Endothelial cell of umbilical vein (primary cell): ENCODE data around the gene TPSB2. TPM values are rescaled to one million over a fixed set of nuclear protein-coding genes. Genes with fewer than 3 reads are reported as not detected.
"Not testable (repeated sequence)": the region's sequence is repeated elsewhere in the genome, so short reads cannot be mapped to it uniquely, and the experiment has no call there.

Source experiments
- BruUV-seq: library from RNA; stranded (reverse); fragments of 400-500 nt; replicated peaks from 2 replicates; lab custom pipeline; 2021; lab: Mats Ljungman, UMichigan
- CTCF ChIA-PET: fragments of 300-600, 350-600 bp; sonication (Branson Sonifier 250); formaldehyde crosslinking; loops from one replicate; lab custom pipeline; 2021; ENCODE audit warnings: antibody characterized with exemption, inconsistent platforms; lab: Charles Lee
- POLR2A ChIA-PET: fragments of 300-600, 350-600 bp; sonication (Branson Sonifier 250); formaldehyde crosslinking; loops from one replicate; lab custom pipeline; 2021; ENCODE audit warnings: antibody characterized with exemption, inconsistent platforms; lab: Charles Lee
- DNase-seq: peaks from one replicate; pipeline ENCODE4 v3.0.0-alpha.2; 2011; ENCODE audit warnings: low read depth, low spot score
- FAIRE-seq: peaks from 2 replicates; lab custom pipeline; 2011; peaks lifted over from hg19 to GRCh38; lab: Jason Lieb, UNC
- H2AFZ ChIP-seq: 2 replicates; pipeline ENCODE4 v1.6.0; 2012; ENCODE audit warnings: low read depth, low read length, control low read depth, inconsistent platforms
- H3K27ac ChIP-seq: 2 replicates; pipeline ENCODE4 v1.5.1; 2011; ENCODE audit warnings: low read depth, mild to moderate bottlenecking, control low read depth, low read length, moderate library complexity; ENCODE audit not compliant: insufficient read depth
- H3K27me3 ChIP-seq, 2 experiments: 2 replicates each; pipeline versions ENCODE4 v1.6.0 to v1.6.1; 2011; ENCODE audit warnings: low read length in 2 of 2, mixed read lengths in 1 of 2; ENCODE audit not compliant: control insufficient read depth in 2 of 2, insufficient read depth in 2 of 2
- H3K36me3 ChIP-seq, 2 experiments: 2 replicates in 1 of 2; 3 replicates in 1 of 2; pipeline ENCODE4 v1.5.1; 2011; ENCODE audit warnings: low read length in 2 of 2, mild to moderate bottlenecking in 1 of 2, moderate library complexity in 1 of 2; ENCODE audit not compliant: control insufficient read depth in 2 of 2, insufficient read depth in 2 of 2; ENCODE audit errors: extremely low read depth in 1 of 2
- H3K4me1 ChIP-seq: 3 replicates; pipeline ENCODE4 v1.5.1; 2011; ENCODE audit warnings: mild to moderate bottlenecking, low read length; ENCODE audit not compliant: control insufficient read depth, insufficient read depth; ENCODE audit errors: extremely low read depth
- H3K4me2 ChIP-seq: 2 replicates; pipeline ENCODE4 v1.6.1; 2011; ENCODE audit warnings: low read length, control low read depth, mixed read lengths; ENCODE audit not compliant: insufficient read depth
- H3K4me3 ChIP-seq, 3 experiments: fragments of 200-600 bp in 1 of 3; sonication (generic), shearing (Covaris generic) in 1 of 3; replicated peaks in 1 of 3; 2 replicates each; pipeline ENCODE4 v1.5.1; 2011 to 2016; ENCODE audit warnings: control low read depth in 3 of 3, low read length in 3 of 3, mild to moderate bottlenecking in 2 of 3, inconsistent platforms in 1 of 3, low read depth in 1 of 3, moderate library complexity in 1 of 3; ENCODE audit not compliant: insufficient read depth in 1 of 3
- H3K79me2 ChIP-seq: 2 replicates; pipeline ENCODE4 v1.6.0; 2012; ENCODE audit warnings: low read length, inconsistent platforms; ENCODE audit not compliant: control insufficient read depth, insufficient read depth
- H3K9ac ChIP-seq: replicated peaks from 2 replicates; pipeline ENCODE3; 2011; ENCODE audit warnings: low read length, control low read depth; ENCODE audit not compliant: insufficient read depth; ENCODE audit errors: extremely low read depth
- H3K9me1 ChIP-seq: replicated peaks from 3 replicates; pipeline ENCODE4 v1.6.0; 2011; ENCODE audit warnings: mild to moderate bottlenecking, low read length; ENCODE audit not compliant: control insufficient read depth, insufficient read depth; ENCODE audit errors: extremely low read depth
- H3K9me3 ChIP-seq: replicated peaks from 2 replicates; pipeline ENCODE4 v1.5.1; 2012; ENCODE audit warnings: low read length, inconsistent platforms; ENCODE audit not compliant: control insufficient read depth, insufficient read depth
- H4K20me1 ChIP-seq: replicated peaks from 2 replicates; pipeline ENCODE3; 2011; ENCODE audit warnings: mild to moderate bottlenecking, low read length; ENCODE audit not compliant: control insufficient read depth, insufficient read depth; ENCODE audit errors: extremely low read depth
- EZH2 ChIP-seq: IDR thresholded peaks from 2 replicates; pipeline ENCODE4 v1.6.1; 2012; ENCODE audit warnings: borderline replicate concordance, low read depth, mild to moderate bottlenecking, moderate library complexity, low read length, inconsistent platforms; ENCODE audit not compliant: severe bottlenecking
- FOS ChIP-seq: IDR thresholded peaks from 2 replicates; pipeline ENCODE4 v1.6.1; 2011; ENCODE audit warnings: mild to moderate bottlenecking, low read length, moderate library complexity, borderline replicate concordance; ENCODE audit not compliant: insufficient read depth
- GATA2 ChIP-seq: IDR thresholded peaks from 2 replicates; pipeline ENCODE4 v1.7.0; 2011; ENCODE audit warnings: low read depth, mild to moderate bottlenecking, moderate library complexity, mixed read lengths, low read length; ENCODE audit not compliant: insufficient read length, insufficient read depth
- JUN ChIP-seq: IDR thresholded peaks from 2 replicates; pipeline ENCODE4 v1.6.1; 2011; ENCODE audit warnings: borderline replicate concordance, low read depth; ENCODE audit not compliant: insufficient read length, insufficient read depth
- MYC ChIP-seq: IDR thresholded peaks from one replicate; pipeline ENCODE4 v1.6.1; 2011; ENCODE audit warnings: mild to moderate bottlenecking, low read depth, low read length
- POLR2A ChIP-seq: IDR thresholded peaks from 2 replicates; pipeline ENCODE4 v1.6.1; 2012; ENCODE audit warnings: low read depth, mild to moderate bottlenecking, control low read depth, low read length
- dilution Hi-C: fragments of 300-500 bp; cut with MboI; formaldehyde crosslinking; loops from one replicate; pipeline ENCODE4 v1.15.0; 2019; ENCODE audit warnings: low sequenced_read_pairs; ENCODE audit not compliant: extremely low pct_ligation_motif_present
- intact Hi-C: fragments of 100-400 bp; cut with micrococcal nuclease; formaldehyde crosslinking; loops from one replicate; pipeline ENCODE4 v1.10.0; 2022
- polyA plus RNA-seq, 4 experiments: library from polyadenylated mRNA; depleted of rRNA in 3 of 4; stranded (reverse) in 3 of 4; unstranded in 1 of 4; fragments of >200 nt; gene quantifications; 2 replicates each; pipeline versions ENCODE4 v1.2.1 to v1.2.3, GENCODE V29; 2011 to 2012; ENCODE audit warnings: missing spikeins in 1 of 4
- total RNA-seq: library from RNA; stranded (reverse); gene quantifications from 2 replicates; pipeline ENCODE4 v1.2.3, GENCODE V29; 2021
- TF ChIP-seq, protein P1 (sequence below): IDR thresholded peaks from 2 replicates; pipeline ENCODE4 v1.6.1; 2011; ENCODE audit not compliant: insufficient read depth, insufficient read length
- TF ChIP-seq, protein P2 (sequence below), 2 donors: IDR thresholded peaks; 1 replicate in 1 of 2; 2 replicates in 1 of 2; pipeline ENCODE4 v1.5.1; 2011; ENCODE audit warnings: low read length in 2 of 2, mild to moderate bottlenecking in 2 of 2, moderate library complexity in 2 of 2, control low read depth in 1 of 2, inconsistent platforms in 1 of 2, low read depth in 1 of 2; ENCODE audit not compliant: insufficient read depth in 1 of 2; ENCODE audit errors: extremely low read depth in 1 of 2

Gene TPSB2
- total and polyA plus RNA-seq, 2 donors (not counting 3 experiments of a cell fraction or from before 2014, with no cell fraction given): not detected

DNA sequence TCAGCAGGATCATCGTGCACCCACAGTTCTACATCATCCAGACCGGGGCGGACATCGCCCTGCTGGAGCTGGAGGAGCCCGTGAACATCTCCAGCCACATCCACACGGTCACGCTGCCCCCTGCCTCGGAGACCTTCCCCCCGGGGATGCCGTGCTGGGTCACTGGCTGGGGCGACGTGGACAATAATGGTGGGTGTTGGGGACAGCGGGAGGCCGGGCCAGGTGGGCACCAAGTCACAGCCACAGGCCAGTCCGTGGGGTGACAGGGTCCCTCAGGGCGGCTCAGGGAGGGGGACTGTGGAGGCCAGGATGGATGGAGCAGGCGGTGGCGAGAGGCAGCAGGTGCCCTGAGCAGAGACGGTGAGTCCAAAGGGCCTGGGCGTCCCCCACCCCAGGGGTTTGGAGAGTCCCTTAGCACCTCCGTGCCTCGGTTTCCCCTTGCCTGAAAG, 26.9 kb upstream of the TPSB2 start:
- no peak for FAIRE-seq
- Histone ChIP-seq H3K4me2 (no peak overlapping the region), H3K9me1 (no peaks in the 10 kb centered on the region), H3K4me1 (no peaks in the 10 kb centered on the region), H3K4me3 (no peak overlapping the region), H3K36me3 (no peaks in the 10 kb centered on the region), H3K9me3 (no peaks in the 10 kb centered on the region), H4K20me1 (no peaks in the 10 kb centered on the region), H3K27ac (no peak overlapping the region), H3K79me2 (no peaks in the 10 kb centered on the region), H3K27me3 (peaks cover 20 to 21% of the 10 kb centered on the region in 2 experiments), H2AFZ (no peak overlapping the region), H3K9ac (no peak overlapping the region)
- intact Hi-C loops: no loop called here
- dilution Hi-C loops: no loop called here
- BruUV-seq: no TSS peak
- ChIA-PET POLR2A (no interaction called here), CTCF (no interaction called here)
- DNase-seq: no peak
- TF ChIP-seq POLR2A (no peak), FOS (no peak), JUN (no peak), EZH2 (no peak), MYC (no peak), GATA2 (no peak)
- TF ChIP-seq, protein P1, sequence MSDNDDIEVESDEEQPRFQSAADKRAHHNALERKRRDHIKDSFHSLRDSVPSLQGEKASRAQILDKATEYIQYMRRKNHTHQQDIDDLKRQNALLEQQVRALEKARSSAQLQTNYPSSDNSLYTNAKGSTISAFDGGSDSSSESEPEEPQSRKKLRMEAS: no peak
- TF ChIP-seq, protein P2, sequence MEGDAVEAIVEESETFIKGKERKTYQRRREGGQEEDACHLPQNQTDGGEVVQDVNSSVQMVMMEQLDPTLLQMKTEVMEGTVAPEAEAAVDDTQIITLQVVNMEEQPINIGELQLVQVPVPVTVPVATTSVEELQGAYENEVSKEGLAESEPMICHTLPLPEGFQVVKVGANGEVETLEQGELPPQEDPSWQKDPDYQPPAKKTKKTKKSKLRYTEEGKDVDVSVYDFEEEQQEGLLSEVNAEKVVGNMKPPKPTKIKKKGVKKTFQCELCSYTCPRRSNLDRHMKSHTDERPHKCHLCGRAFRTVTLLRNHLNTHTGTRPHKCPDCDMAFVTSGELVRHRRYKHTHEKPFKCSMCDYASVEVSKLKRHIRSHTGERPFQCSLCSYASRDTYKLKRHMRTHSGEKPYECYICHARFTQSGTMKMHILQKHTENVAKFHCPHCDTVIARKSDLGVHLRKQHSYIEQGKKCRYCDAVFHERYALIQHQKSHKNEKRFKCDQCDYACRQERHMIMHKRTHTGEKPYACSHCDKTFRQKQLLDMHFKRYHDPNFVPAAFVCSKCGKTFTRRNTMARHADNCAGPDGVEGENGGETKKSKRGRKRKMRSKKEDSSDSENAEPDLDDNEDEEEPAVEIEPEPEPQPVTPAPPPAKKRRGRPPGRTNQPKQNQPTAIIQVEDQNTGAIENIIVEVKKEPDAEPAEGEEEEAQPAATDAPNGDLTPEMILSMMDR (IDR thresholded peaks at IDR 0.05; ENCODE audit: extremely low read depth in 1 of 2, insufficient read depth in 1 of 2, low read depth in 1 of 2, low read length in 2 of 2): no peak

DNA sequence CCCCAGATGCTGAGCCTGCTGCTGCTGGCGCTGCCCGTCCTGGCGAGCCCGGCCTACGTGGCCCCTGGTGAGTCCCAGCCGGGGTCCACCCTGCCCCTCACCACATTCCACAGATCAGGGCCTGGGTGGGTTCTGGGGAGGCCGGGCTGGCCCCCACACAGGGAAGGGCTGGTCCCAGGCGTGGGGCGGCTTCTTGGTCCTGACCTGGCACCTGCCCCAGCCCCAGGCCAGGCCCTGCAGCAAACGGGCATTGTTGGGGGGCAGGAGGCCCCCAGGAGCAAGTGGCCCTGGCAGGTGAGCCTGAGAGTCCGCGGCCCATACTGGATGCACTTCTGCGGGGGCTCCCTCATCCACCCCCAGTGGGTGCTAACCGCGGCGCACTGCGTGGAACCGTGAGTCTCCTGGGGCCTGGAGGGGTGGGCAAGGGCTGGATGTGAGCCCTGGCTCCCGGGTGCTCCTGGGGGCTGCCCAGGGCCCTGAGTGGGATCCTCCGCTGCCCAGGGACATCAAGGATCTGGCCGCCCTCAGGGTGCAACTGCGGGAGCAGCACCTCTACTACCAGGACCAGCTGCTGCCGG, 26.4 kb upstream of the TPSB2 start:
- CTCF ChIA-PET, H3K9me1 ChIP-seq, DNase-seq, H3K9me3 ChIP-seq, dilution Hi-C loops, H3K36me3 ChIP-seq, H3K4me1 ChIP-seq, POLR2A ChIA-PET, H2AFZ ChIP-seq, H3K27ac ChIP-seq, H3K4me2 ChIP-seq, H3K9ac ChIP-seq, H3K79me2 ChIP-seq, H3K4me3 ChIP-seq, intact Hi-C loops, H4K20me1 ChIP-seq, BruUV-seq, FAIRE-seq: not testable (repeated sequence)
- peaks cover 18% of the 10 kb centered on the region in 2 experiments for H3K27me3 ChIP-seq
